GM21390 (cell line): Measurements from ENCODE around the gene PGAP1.

Experiments
- ATAC-seq: cut with Tn5 transposase; IDR thresholded peaks from one replicate; pipeline ENCODE4 v1.9.1; 2021; ENCODE audit not compliant: unreplicated experiment

PGAP1 gene

GRCh38 chr2:196900843-196901242 lies 25.7 kb downstream of the PGAP1 start:
- ATAC-seq, result no peak

DNA sequence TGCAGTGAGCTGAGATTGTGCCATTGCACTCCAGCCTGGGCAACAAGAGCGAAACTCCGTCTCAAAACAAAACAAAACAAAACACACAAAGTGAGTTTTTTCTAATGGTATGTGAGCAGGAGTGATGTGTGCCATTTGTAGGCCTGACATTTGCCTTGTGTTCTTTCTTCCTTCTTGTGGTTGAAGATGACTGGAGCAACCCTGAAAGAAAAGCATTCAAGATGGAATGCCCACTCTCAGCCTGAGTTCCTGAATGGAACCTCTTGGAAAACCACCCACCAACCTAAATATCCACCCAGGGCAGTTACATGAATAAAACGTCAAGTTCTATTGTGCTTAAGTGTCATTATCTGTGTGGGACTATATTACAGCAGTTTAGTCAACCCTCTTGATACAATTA lies 26.5 kb downstream of the PGAP1 start:
- no peak for ATAC-seq

DNA sequence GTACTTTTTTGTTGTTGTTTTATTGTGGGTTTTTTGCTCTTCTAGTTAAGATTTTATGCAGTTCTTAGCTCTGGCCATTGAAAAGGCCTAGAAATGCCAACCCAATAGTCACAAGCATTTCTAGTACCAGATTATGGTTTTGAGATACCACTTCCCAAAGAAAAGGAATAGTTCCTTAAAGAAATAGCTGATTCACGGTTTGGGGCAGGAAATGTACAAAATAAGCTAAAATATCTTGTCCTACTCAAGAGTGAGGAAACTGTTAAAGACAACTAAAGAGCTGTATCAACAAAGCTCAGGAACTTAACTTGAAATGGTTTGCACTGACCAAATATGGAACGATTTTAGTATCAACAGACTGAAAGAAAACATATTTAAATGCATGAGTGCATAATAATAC lies 35.4 kb downstream of the PGAP1 start:
- ATAC-seq, result no peak

DNA sequence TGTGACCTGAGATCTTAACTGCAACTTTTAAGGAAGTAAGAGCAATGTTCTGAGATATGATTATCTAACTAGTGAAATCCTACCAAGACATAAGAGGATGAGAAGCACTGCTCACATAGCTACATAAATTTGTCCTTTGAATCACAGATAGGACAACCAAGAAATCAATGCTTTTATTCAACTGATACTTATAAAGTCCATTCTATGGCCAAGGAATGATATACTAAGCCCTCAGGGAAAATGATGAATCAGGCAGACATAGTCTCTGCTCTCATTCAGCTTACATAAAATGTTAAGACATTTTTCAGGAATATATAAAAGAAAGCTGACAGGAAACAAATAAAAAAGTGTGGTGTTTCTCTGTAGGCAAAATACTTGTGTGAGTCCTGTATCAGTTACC lies 39.1 kb downstream of the PGAP1 start:
- no peak for ATAC-seq

DNA sequence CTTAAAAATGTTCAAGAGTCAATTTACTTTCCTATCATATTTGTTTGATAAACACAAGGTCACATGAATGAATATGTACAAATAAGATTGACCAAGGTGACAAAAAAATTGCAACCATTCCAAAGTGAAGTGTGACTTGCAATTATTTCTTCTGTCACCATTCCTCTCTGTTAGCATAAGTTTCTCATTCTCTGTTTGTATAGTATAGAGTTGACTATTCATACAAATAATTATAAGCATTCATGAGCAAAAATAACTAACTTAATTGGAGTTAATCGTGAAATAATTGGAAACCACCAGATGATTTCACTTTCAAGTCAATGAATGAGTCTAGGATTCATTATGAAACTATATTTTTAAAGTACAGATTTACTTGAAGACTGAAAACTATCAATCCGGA lies 42.1 kb downstream of the PGAP1 start:
- ATAC-seq, result no peak

DNA sequence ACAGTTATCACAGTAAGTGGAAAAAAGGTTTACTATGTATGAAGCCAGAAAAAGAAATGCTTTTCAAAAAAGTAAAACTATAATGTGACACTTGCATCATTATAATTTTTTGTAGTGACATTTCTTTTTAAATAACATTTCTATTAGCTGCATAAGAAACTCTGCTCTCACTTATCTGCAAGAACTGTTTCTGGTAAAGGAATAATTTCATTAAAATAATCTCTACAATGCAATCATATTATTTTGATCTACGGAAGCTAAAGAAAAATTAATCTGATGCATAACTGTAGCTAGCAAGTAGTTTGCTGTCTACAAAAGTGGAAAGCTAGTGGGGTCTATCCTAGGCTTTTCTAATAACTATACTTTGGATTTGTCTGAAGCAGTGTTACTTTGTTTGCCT lies 50.1 kb downstream of the PGAP1 start:
- ATAC-seq, result no peak

DNA sequence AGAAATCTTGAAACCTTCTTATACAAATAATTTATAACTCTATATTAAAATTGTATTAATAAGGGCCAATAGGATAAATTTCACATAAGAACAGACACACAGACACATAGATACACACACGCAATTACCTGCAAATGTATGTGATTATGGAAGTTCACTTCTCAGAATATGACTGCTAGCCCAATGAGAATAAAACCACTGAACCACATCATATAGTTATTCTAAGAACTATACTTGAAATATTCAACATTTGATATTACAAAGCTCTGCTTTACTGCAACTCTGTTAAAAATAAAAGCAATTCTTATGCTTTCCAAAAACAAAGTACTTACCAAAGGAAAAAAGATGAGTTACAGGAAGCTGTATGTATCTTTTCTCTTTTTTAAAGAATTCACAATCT lies 51.1 kb downstream of the PGAP1 start:
- ATAC-seq, result no peak

- ATAC-seq, result no peak
Observed at GRCh38 chr2:196873511-196873910, 53.0 kb downstream of the PGAP1 start.

DNA sequence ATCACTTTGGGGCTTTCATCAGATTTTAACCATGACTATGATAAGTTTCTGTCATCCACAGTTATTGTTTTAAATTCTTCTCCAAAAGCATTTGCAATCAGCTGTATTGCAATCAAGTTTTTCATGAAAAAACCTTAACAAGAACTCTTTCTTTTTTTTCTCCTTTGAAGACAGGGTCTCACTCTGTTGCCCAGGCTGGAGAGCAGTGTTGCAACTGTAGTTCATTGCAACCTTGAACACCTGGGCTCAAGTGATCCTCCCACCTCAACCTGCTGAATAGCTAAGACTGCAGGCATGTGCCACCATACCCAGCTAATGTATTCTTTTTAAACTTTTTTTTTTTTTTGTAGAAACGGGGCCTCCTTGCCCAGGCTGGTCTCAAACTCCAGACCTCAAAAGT lies 71.9 kb downstream of the PGAP1 start:
- no peak for ATAC-seq

GRCh38 chr2:196853301-196854087 lies 73.0 kb downstream of the PGAP1 start:
- ATAC-seq, result no peak

- no peak for ATAC-seq
Observed at GRCh38 chr2:196851088-196851487, 75.4 kb downstream of the PGAP1 start.

GRCh38 chr2:196849895-196850294 lies 76.6 kb downstream of the PGAP1 start:
- no peak for ATAC-seq

- no peak for ATAC-seq
Observed at GRCh38 chr2:196846295-196846694, 80.2 kb downstream of the PGAP1 start.

- no peak for ATAC-seq
Observed at GRCh38 chr2:196845371-196845770, 81.1 kb downstream of the PGAP1 start.

GRCh38 chr2:196840171-196840570 lies 86.3 kb downstream of the PGAP1 start:
- no peak for ATAC-seq

- no peak for ATAC-seq
Observed at GRCh38 chr2:196839574-196839973, 86.9 kb downstream of the PGAP1 start.

- ATAC-seq, result no peak
Observed at GRCh38 chr2:196836440-196836839, 90.1 kb downstream of the PGAP1 start.

GRCh38 chr2:196830701-196831100 lies 95.8 kb downstream of the PGAP1 start:
- ATAC-seq, result no peak

GRCh38 chr2:196827356-196827755 lies 99.2 kb downstream of the PGAP1 start:
- ATAC-seq, result no peak

DNA sequence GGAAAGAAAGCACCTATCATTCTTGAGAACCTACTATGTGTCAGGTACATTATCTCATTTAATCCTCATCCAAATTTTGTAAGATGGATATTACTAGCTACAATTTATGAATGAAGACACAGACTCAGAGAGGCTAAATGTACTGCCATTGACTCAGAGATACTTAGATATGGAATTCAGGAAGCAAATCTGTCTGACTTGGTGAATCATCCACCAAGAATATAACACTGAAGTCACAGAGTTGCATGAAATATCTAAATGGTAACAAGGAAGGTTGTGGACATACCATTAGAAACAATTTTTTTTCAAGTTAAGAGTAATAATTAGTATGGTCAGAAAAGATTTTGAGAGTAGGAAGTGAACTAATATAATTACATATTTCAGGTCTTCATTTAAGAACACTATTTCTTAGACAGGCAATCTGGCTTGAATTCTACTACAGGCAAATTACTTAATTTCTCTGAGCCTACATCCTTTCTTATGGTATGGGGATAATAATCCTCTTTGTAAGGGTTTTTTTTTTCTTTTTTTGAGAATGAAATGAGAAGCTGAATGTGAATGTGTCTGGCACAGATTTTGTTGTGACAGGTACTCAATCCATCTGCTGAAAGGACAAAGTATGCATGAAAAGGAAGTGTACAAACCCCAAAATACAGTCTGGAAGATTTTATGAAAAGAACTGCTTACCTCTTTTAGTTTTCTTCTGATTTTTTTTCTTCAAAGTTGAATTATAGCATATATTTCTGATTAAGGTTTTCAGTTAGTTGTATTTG lies 102.6 kb downstream of the PGAP1 start:
- no peak for ATAC-seq

DNA sequence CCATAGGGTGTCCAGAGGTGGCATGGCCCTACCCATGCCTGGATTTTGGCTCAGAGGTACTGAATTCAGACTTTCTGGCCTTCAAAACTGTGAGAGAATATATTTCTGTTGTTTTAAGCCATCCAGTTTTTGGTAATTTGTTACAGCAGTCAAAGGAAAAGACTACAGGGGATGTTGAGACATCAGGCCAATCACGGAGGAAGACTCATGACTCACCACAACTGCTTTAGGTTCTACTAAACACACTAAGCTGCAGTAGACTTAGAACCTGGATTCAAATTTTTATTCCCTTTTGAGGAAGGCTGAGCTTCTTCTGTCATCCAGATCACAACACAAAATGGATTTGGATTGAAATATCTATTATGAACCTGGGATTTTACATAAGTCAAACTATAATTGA lies 105.3 kb downstream of the PGAP1 start:
- ATAC-seq, result no peak

GRCh38 chr2:196809260-196809659 lies 117.2 kb downstream of the PGAP1 start, which contains the start of gene C2orf66:
TSS of gene C2orf66 (minus strand) at chr2:196809355. CDS start at chr2:196809336, 19 bp downstream.
- no peak for ATAC-seq
